ENCODE results near the gene LRRC8C.

Gene LRRC8C

DNA sequence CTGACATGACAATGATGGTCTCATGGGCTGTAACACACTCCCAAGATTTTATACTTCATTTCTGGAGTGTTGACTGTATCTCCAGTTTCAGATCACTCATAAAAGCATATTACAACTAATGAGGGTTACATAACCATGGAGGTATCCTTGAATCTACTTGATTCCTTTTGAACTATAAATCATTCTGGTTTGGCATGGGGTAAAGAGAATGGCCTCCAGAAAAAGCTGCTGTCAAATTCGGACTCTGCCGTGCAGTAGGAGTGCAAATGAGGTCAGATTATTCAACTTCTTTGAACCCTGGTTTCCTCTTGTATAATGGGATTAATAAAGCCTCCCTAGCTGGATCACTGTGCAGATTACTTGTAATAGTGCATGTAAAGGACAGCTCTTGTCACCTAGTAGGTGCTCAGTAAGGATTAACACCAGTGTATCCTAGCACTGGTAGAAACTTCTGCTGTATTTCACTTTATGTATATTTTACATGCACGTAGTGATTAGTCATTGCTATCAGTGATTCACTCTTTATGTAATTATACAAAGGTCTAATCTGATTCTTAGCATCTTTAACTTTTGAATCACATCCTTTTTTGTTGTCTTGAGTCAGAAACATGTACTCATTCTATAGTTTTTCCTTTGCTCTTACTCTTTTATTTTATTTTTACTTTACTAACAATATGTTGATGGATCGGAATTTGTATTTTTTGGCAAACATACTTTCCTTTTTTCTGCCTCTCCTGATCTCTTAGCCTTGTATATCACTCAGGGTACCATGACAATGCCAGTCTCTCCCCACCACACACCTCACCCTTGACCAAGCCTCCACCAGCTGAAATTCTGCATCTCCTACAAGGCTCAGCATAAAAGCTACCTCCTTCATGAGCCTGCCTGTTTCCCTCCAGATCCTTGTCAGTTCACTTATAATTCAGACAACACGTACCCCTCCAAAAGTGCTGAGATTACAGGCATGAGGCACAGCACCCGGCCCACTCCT, 3.2 kb downstream of the LRRC8C start:
- FAIRE-seq: no peak

GRCh38 chr1:89637496-89637895, 4.6 kb downstream of the LRRC8C start:
- no peak for FAIRE-seq

DNA sequence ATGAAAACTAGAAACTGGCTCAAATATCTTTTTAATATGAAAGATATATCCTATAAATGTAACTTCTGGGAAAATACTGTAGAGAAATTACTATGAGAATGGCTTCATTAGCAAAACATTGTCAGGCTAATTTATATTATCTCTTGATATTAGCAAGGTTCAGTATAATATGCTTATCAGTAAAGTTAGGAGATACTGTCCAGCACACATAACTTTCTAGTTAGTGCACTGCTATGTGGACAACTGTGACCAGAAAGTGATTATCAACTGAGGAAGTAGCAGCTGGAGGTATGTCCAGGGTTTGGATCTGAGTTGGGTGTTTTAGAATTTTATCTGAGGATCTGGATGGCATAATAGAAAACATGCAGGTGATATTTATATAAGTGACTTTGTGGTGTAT, 7.5 kb downstream of the LRRC8C start:
- no peak for FAIRE-seq

DNA sequence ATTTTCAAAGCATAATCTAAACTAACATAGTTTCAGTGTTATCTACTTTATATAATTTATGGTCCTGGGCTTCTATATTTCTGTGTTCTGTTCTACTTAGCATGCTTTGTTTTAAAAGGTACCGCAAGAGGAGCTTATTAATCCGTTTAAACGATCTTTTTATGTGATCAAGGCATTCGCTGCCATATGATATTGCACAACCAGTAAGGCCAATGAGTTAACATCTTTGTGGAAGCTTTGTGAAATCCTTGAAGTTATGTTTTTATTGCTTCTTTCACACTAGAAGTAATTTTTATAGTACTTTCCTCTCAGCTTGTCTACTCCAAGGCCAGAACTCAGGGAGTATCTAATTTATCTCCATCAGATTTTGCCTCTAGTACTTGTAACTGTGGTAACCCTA, 8.9 kb downstream of the LRRC8C start:
- no peak for FAIRE-seq

GRCh38 chr1:89643577-89643976, 10.7 kb downstream of the LRRC8C start:
- FAIRE-seq: no peak

DNA sequence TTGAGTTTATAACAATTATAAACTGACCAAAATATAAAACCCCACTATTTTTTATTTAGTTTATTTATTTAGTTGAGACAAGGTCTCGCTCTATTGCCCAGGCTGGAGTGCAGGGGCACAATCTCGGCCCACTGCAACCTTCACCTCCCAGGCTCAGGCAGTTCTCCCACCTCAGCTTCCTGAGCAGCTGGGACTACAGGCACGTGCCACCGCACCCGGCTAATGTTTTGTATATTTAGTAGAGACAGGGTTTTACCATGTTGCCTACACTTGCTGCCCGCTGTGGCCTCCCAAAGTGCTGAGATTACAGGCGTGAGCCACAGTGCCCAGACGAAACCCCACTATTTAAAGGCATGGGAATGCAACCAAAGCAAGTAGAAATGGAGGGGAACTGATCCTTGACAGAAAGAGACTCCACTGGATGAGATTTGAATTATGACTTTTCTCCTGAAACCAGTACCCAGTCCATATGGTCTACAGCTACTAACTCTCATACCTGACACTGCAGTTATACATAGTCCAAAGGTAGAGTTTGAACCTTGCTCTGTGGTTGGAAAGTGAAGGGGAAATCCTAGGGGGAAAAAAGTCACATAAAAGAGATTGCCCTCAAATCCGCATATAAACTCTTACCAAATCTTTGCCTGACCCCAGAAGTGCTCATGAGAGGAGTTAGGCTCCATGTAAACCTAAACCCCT, 11.3 kb downstream of the LRRC8C start:
- FAIRE-seq: no peak

DNA sequence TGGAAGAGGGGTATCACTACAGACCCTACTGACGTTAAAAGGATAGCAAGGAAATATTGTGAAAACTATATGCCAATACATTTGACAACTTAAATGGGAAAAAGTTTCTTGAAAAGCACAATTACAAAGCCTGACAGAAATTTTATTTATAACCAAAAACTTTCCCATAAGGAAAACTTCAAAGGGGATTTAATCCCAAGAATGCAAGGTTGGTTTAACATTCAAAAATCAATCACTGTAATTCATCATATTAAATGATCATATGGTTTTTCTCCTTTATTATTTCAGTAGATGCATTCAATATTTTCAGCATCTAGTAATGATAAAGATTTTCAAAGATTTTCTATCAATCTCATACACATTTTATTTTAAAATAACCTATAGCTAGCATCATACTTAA, 13.3 kb downstream of the LRRC8C start:
- FAIRE-seq: no peak

DNA sequence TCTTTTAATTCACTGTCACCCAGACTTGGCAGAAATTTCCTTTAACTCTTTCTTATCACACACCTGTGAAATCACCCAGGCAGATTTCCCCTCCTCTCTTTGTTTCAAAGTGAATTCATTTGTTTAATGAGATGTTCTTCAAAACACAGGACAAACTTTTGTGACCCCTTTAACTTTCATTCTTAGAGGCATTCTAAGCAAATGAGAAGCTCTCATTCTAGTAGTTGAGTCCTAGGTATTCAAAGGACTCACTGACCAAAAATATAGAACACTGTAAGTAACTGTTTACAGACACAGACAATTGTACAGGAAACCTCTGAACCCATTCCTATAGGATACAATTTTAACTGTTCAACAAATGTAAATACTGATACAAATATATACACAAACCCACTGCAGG, 16.9 kb downstream of the LRRC8C start:
- no peak for FAIRE-seq

DNA sequence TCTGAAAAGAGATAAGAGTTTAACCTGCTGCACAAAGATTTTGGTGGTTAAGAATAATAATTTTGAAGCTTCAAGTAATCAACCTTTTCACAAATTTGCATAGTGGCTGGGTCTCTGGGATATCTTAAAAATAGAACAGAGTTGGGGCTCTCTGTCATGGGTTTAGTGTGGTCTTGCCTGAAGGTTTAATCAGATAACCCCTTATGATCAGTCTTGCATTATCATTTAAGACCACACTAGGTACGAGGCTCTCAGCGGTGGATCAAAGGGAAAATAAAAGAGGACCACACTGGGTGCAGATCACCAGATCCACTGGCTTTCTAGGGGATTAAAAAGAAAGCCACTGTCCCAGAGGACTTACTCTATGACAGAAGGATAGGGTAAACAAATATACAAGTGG, 19.5 kb downstream of the LRRC8C start:
- no peak for FAIRE-seq

DNA sequence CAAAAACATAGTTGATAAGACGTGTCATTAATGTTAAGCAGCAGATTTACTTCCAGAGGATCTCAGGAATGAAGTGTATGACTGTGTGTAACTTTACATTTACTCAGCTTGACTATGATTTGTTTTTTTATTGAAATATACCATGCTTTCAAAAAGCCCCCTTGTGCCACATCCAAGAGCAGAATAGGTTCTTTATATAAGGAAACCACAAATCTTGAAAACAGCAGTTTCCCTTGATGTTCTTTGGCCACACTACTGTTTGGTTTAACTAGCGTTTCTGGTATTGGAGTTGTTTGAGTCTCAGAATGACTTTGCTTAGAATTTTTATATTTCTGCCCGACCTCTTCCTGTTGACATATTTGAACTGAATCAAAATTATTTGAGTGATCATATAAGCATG, 25.0 kb downstream of the LRRC8C start:
- FAIRE-seq: no peak

GRCh38 chr1:89659322-89660081, 26.6 kb downstream of the LRRC8C start:
- FAIRE-seq: no peak

DNA sequence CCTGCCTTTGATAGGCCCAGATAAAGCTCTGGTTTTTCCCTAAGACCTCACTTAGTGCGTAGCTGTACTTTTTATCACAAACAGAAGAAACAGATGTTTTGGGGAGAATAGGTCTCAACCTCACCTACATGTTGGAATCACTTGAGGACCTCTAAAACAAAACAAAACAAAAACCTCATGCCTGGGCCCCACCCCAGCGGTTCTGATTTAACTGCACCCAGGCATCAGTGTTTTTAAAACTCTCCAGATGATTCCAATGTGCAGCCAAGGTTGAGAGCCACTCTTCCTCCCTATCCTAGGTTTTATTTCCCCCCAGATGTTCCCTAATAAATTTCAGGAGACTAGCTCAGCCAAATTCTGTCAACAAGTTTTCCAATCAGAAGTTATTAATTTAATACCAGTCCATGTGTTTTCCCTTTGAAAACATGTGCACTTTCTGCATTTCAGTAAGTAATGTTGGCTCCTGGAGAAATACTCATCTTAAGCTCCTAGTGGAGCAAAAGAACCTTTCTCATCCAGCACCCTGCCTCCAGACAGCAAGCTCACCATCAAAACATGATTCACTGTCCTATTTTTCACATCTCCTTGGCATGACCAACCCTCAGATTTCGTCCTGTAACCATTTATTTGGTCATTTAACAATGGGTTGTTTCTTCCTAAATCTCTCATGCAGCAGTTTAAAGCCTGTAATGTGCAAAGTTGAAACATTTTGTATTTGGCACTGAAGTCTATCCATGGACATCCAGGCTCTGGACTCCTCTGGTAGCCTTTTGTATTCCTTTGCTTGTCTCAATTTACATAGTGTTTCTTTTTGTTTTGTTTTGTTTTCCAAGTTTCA, 27.5 kb downstream of the LRRC8C start:
- FAIRE-seq: no peak

DNA sequence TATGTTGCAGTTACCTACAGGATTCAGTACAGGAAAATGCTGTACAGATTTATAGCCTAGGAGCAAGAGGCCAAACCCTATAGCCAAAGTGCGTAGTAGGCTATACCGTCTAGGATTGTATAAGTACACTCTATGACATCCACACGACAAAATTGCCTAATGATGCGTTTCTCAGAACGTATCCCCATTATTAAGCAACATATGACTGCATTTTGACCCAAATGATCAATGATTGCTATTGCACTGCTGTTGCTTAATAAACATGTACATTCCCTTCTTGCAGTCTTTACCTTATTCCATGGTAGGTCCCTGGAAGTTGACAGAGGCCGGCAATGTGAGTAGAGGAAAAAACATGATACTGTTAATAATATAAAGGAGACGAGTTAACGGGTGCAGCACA, 33.0 kb downstream of the LRRC8C start:
- FAIRE-seq: no peak

DNA sequence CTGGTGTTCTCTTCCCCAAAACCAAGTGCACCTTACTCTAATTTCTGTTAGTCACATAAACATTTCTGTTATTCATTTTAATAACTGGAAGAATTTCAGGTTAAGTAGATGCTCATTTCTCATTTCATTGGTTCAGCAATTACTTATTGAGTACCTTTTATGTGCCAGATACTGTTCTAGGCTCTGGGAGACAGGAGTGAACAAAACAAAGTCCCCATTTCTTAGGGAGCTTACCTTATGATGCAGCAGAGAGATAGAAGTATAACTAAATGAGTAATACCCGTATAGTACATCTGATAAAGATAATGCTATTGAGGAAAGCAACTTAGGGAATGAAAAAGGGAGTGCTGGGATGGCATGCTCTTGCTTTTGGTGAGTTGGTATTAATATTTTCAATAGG, 33.7 kb downstream of the LRRC8C start:
- FAIRE-seq: no peak

- FAIRE-seq: no peak
Observed at GRCh38 chr1:89667691-89668090, 34.8 kb downstream of the LRRC8C start.

- no peak for FAIRE-seq
Observed at GRCh38 chr1:89668961-89669360, 36.0 kb downstream of the LRRC8C start.

- FAIRE-seq: no peak
Observed at GRCh38 chr1:89669441-89669840, 36.5 kb downstream of the LRRC8C start.

- no peak for FAIRE-seq
Observed at GRCh38 chr1:89670163-89670562, 37.2 kb downstream of the LRRC8C start.

GRCh38 chr1:89670711-89671110, 37.8 kb downstream of the LRRC8C start:
- no peak for FAIRE-seq

DNA sequence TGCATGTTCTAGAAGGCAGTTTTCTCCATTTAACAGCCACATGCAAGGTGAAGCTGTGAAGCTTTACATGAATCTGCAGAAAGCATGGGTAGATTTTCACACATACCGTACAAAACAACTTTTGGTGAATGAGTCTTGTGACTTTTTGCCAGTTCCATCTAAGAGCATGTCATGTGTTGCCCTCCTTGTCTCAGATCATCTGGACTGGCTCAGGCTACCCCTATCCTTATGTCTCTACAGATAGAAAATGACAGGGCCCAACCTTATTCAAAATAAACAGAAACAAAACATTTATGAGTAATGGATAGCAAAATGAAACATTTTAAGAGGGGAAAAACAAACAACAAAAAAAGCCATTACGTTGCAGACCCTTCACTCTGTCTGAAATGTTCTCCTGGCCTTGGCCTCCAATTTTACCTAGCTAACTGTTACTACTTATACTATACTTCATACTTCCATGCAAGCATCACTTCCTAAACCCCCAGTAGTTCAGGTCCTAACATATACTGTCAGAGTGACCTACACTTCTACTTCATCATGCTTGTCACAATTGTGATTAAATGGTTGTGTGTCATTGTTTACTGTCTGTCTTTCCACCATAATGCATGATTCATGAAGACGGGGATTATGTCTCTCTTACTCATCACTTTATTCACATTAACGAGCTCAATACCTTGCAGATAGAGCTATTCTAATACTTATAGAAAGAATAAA, 39.0 kb downstream of the LRRC8C start:
- FAIRE-seq: no peak

DNA sequence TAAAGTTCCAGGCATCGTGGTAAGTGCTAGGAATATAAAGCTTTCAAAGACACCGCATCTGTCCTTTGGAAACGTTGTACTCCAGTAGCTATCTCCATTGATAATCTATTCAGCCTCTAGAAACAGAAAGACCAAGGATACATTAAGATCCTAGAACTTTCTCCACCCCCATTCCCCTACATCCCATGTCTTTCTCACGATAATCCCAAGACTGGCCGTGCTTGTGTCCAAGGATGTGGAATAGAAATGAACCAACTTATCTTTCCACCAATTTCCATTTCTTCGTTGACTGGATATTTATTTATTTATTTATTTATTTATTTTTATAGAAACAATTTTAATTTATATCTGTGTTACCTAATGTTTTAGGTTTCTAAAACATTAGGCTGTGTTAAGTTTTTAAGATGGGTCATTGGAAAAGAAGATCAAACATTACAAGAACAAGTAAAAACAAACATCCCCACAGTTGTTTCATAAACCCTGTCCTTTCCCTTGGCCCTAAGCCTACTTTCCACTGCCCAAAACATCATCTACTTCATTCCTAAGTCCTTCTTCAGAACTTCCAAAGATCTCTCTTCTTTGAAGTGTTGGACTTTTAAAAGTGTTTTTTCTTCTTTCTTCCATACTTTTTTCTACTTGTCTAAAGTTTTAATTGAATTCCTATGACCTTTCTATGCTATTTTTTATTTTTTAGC, 39.7 kb downstream of the LRRC8C start:
- no peak for FAIRE-seq

Data from colon (tissue), 2 donors.